NCI-H345 treated with DMSO at 0.1 percent for 48 hours (cell line): ENCODE data around the gene KANSL1.
"Not testable (repeated sequence)": the region's sequence is repeated elsewhere in the genome, so short reads cannot be mapped to it uniquely, and the experiment has no call there.

Source experiments
- DNase-seq: peaks from one replicate; lab custom pipeline; 2025; ENCODE audit not compliant: unreplicated experiment; lab: John Stamatoyannopoulos, UW

KANSL1 gene

DNA sequence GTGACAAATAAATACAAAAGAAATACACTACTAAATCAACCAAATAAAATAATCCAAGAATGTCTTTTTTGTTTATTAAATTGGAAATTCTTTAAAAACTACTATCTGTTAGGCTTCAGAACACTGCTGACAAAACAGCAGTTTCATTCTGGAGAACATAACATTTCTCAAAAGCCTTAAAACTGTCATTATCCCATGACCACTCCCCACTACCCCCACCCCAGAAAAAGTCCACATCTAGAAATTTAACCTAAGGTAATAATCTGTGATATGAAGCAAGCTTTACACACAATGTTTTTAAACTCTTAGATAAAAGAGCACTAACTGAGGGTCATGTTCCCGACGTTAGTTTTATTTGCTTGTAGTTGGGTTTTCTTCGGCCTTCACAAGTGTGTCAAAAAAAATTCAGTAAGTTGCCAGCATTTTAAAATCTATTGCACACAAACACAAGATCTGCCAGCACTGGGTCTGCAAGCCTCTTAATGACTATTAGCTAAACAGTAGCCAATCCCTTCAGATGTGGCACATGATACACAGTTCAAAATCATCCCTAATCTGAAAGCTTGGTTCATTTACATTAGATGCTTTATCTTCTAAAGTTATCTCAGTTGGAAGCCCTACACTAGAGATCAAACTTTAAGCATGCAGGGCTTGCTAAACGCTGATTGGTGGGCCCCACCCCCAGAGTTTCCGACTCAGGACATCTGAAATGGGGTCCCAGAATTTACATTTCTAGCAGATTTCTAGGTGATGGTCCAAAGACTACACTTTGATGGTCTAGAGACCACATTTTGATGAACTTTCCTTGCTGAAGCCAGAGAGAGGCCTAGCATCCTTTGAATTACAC is 75.2 kb downstream of the KANSL1 start:
- no peak for DNase-seq

DNA sequence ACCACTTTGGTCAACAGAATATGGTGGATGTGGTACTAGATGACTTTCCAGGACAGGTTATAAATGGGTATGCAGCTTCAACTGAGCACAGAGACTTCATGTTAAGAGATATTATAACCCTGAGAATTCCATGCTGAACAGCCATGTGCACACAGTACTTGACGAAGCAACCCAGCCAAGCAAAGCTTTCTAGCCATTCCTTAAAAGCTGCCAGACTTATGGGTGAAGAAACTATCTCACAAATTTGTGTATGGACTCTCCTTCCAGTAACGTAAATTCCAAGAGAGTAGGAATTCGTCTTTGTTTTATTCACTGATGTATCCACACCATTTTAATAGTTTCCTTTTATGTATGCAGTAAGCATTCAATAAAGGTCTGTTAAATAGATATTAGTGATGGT is 76.1 kb downstream of the KANSL1 start:
- no peak for DNase-seq

DNA sequence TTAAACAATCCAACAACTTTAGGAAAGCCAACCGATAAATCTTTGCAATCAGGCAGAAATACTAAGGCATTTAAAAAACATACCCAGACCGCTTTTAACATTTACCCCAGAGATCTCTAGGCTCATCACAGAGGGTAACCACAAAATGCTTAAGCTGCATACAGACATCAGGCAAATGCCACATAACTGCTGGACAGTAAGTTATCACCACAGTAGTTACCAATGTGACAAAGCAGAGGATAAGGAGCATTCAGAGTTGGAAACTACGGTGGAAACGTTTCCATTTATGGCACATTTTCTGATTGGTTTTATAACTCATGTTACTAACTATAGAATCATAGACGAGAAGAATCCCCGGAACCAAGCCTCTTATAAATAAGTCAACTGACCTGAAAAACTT is 77.5 kb downstream of the KANSL1 start:
- DNase-seq, result no peak

DNA sequence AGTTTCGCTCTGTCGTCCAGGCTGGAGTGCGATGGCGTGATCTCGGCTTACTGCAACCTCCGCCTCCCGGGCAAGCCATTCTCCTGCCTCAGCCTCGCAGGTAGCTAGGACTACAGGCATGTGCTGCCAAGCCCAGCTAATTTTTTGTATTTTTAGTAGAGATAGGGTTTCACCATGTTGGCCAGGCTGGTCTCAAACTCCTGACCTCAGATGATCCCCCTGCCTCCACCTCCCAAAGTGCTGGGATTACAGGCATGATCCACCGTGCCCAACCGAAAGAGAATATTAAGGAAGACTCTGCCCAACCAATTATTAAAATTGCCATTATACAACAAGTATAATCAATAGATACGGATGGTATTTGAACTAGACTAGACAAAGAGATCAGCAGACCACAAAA is 82.0 kb downstream of the KANSL1 start:
- DNase-seq, result not testable (repeated sequence)

DNA sequence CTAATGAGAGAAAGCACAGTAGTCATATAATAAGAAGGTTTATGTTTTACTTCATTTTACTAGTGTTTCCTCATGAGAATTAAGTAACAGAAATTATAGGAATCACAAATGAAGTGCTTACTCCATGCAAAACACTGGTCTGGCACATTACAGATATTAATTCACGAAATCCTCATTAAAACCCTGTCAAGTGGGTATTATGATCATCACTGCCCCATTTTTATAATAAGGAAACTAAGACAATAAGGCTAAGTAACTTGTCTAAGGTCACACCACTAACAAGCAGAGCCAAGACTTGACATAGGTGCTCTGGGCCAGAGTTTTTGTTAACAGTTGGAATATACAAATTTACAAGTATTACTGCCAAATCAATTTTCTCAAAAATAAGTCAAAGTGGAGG is 83.0 kb downstream of the KANSL1 start:
- no peak for DNase-seq

DNA sequence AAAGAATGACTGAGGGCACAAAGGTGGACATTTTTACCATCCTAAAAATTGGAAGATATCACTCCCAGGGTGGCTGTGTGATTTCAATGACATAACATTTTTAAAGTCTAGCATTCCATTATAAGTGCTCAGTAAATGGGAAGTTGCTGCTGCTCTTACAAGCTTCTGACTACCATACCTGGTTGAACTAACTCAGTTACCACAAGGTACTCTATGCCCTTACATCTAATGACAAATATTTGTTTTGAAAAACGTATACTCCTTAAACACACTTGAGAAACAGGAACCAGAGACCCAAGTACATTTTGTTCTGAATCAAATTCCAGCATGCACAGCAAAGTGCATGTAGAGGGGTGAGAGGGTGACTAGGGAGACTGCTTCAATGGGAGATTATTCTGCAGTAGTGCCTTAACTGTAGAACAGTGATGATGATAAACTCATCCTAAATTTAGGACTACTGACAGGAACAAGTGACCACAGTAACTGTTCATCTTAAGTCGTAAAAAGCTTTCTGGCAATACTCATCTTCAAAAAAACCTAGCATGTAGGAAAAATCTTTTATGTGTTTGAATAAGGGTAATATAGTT is 83.5 kb downstream of the KANSL1 start:
- DNase-seq, result no peak

DNA sequence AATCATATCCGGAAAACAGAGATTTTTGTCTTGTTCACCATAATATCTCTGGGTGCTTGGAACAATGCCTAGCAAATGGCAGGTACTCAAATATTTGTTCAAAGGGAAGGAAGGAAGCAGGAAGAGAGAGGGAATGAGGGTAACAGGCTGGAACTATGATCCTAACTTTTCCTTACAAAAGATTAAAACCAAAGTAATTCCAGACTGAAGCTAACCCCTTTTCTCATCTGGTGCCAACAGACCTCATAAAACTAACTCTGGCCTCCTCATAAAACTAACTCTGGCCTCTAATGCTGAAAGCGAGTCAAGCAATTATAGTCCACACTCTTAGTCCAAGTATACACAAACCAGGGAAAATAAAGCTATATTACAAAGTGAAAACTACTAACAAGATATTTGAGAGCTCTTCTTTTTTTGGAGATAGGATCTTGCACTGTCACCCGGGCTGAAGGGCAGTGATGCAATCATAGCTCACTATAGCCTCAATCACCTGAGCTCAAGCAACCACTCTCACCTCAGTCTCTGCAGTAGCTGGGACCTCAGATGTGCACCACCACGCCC is 84.6 kb downstream of the KANSL1 start:
- DNase-seq, result no peak

DNA sequence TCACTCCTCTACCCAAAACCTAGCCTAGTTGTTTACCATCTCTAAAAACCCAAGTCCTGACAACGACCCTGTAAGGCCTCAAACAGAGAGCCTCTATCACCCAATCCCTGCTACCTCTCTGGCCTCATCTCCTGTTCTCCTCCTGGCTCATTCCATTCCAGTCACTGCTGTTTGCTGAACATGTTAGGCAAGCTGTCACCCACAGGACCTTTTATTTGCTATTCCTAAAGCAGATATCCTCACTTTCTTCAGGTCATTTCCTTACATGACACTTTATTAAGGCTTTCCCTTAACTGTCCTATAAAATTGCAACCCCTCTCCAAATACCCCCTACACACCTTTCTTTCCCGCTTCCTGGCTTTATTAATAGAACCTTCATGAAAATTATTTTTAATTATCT is 85.1 kb downstream of the KANSL1 start:
- DNase-seq, result no peak

DNA sequence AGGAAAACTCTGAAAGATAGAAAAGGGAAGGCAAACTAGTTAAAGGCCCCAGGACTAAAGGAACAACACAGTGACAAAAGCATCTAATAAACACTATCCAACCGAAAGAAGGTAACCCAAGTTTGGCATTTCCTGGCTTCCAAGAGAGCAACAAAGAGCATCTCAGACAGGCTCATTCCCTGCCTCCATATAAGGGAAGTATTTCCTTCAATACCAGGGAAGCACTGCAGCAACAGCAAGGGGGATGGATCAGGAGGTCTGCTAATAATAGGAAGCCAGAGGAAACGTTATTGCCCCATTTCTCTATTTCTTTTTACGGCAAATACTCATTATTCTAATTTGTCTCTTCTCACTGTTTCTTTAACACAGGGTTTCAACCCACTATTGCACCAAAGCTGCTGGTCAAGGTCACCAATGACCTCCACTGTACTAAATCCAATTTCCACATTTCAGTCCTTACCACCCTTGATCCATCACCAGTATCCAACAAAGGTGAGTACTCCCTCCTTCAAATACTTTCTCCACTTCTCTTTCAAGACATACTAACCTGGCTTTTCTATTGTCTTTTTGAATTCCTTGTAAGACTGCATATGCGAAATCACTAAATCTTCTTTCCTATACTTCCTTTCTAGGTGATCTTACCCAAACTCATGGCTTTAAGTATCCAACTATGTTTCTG is 86.1 kb downstream of the KANSL1 start:
- no peak for DNase-seq

DNA sequence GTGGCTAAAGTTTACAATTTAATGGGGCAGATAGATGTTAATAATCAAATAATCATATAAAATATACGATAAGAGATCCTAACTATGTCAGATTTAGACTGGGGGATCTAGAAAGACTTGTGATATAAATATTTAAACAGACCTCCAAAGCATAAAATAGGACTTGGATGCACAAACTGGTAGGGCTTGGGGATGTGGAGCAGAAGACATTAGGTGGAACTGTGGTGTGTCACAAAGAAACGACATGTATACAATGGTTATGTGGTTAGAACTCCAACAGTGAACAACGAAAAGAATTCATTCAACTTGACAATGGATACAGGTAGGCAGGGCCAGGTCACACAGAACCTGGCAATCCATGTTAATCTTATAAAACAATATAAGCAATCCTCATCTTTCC is 90.4 kb downstream of the KANSL1 start:
- not testable (repeated sequence) for DNase-seq

DNA sequence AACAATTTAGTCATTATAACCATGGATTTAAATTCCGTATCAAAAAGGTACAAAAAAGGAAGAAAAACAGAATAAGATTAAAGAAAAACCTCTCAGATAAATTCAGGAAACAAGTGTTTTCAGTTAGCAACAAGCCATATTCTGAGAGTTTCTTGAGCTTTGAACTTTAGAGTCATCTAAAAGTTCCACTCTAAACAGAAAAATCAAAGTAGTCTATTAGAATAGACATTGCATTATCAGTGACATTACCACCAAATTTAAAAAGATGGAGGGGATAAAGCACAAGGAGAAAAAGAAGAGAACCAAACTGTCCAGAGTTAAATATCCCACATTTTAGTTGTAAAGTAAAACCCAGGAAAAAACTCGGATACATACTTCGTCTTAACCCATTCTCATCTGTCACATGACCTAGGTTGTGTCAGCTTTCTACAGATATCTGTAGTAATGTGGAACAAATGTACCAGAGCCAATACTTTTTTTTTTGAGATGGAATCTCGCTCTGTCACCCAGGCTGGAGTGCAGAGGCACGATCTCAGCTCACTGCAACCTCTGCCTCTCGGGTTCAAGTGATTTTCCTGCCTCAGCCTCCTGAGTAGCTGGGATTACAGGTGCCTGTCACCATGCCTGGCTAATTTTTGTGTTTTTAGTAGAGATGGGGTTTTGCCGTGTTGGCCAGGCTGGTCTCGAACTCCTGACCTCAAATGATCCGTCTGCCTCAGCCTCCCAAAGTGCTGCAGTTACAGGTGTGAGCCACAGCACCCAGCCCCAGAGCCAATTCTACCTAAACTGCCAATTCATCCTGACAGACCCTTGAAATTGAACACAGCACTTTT is 91.2 kb downstream of the KANSL1 start:
- DNase-seq, result not testable (repeated sequence)

DNA sequence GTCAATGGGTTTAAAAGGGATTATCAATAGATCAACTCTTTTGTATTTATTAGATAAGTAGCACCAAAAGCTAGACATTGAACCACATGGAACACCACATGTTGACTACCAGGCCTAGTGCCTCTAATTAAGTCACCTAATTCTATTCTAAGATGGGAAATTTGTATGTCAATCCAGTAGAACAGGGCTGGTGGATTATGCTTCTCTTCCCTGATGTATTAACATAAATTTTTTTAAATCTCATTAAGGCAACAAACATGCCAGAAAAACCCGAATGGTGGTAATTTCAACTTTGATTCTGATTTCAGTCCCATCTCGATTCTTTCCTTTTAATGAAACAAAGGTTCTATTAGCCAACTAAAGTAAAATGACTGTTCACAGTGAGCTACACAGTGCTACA is 92.6 kb downstream of the KANSL1 start:
- DNase-seq, result no peak

DNA sequence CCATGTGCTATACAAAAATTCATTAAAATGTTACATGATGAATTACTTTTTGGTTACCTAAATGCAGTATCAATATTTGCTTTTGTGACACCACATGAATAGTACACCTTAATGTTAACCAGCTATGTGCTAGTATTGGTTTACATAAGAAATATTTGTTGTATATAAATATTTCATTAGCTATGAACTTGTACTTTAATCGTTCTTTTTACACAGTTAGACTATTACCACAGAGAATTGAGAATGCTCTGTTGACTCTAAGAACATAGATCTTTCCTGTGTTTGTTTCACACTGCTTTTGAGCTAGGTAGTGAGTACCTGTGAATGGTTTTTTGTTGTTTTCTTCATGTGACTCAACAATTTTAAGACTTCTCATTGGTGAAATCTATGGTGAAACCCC is 93.4 kb downstream of the KANSL1 start:
- DNase-seq, result no peak

DNA sequence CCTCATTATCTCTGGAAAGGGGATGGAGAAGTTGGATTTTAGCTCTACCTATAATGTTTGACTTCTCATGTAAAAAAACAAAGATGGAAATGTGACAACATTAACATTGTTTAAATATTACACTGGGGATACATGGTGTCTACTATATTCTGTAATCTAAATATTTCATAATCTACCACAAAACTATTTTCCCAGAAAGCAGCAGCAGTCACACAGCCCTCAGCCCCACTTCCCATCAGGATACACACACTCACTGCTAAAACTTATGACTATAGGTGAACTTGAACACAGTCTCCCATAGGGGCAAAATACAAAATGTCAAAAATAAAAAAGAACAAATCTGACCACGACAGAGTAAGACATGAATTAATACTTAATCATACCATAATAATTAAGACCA is 95.7 kb downstream of the KANSL1 start:
- DNase-seq, result no peak

DNA sequence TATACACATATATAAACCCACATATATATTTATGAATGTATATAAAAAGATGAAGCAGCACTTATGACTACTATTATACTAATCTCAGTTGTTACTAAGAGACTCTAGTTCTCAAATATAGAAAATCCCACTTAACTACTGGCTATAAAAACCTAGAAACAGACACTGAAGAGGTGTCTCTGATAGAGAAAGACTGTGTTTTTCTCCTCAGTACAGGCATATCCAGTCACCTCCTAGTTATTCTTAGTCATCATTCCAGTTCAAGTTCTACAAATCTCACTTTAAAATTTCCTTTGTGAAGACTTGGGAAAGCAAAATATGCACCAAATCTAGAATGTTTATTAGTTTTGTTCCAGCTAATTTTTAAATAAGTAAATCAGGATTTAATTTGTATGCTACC is 100.2 kb downstream of the KANSL1 start:
- DNase-seq, result no peak

DNA sequence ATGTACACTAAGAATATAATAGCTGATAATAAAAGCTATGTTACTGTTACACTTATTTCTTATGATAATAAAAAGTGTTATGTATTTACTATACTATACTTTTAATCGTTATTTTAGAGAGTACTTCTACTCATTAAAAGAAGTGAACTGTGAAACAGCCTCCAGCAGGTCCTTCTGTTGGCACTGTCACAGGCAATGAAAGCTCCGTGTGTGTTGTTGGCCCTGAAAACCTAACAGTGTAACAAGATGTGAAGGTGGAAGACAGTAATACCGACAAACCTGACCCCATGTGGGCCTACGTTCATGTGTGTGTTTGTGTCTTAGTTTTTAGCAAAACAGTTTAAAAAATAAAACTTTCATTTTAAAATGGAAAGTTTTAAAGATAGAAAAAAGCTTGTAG is 102.4 kb downstream of the KANSL1 start:
- no peak for DNase-seq

DNA sequence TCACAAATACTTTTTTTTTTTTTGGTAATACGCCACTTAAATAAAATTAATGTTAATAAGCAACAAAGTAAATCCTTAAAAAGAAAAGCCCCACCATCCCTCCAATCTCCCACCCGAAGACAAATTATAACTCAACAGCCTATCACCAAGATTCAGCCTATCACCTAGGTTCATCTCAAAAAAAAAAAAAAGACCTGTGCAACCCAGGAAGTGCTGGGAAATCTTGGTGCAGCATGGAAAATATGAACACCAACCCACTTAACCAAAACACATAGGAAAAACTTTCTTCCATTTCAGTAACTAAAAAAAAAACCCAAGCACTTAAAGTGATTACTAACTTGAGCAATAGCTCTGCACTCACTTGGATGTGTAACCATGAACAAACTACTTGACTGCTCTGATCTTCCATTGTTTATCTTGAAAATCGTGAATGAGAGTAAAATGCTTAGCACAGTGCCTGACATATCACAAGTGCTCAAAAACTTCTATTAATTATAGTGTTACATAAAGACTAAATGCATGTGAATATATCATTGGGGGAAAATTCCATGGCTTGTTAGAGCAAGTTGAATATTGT is 103.8 kb downstream of the KANSL1 start:
- no peak for DNase-seq

DNA sequence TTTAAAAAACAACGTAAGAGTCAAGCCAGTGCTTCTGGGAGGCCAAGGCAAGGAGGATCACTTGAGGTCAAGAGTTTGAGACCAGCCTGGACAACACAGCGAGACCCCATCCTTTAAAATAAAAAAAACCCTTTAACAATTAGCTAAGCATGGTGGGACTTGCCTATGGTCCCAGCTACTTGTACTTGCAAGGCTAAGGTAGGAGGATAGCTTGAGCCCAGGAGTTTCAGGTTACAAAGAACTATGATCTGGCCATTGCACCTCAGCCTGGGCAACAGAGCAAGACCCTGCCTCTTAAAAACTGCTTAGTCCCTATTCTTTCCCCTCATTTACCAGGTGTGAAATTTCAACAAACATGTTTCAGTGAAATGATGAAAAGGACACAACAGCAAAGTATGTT is 104.6 kb downstream of the KANSL1 start:
- no peak for DNase-seq

DNA sequence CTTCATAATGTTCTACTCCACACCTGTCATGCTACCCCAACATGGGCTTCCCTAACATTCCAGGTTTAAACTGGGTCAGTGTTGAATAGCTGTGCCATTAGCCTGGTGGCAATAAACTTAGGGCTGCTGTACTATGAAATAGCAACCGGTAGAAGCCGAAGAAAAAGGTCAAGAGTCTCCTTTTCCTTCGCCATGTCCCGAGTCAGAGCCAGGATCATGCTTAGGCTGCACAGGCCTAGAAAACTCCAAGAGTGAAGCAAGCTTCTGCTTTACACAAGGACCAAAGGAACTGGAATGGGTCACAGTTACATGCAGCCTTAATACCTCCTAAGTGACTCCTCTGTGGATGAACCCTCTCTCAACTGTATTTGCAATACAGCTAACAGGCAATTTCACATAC is 105.4 kb downstream of the KANSL1 start:
- not testable (repeated sequence) for DNase-seq

DNA sequence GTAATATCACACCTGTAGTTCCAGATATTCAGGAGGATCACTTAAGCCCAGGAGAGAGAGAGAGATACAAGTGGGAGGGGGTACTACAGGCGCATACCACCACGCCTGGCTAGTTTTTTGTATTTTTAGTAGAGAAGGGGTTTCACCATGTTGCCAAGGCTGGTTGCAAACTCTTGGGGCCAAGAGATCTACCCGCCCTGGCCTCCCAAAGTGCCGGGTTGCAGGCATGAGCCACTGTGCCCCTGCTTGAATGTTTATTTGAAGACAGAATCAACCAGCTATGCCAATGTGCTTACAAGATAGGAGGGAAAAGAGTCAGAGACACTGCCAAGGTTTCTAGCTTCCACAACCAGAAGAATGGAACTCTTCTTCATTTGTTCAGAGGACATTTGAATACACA is 106.4 kb downstream of the KANSL1 start:
- DNase-seq, result no peak

DNA sequence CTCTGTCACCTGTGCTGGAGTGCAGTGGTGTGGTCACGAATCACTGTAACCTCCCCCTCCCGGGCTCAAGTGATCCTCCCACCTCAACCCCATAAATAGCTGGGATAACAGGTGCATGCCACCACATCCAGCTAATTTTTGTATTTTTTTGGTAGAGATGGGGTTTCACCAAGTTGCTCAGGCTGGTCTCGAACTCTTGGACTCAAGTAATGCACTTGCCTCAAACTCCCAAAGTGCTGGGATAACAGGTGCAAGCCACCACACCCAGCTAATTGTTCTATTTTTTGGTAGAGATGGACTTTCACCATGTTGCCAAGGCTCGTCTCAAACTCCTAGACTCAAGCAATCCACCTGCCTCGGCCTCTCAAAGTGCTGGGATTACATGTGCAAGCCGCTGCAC is 107.7 kb downstream of the KANSL1 start:
- DNase-seq, result no peak
